ENCODE measurements around the gene CDK18.

Gene CDK18

DNA sequence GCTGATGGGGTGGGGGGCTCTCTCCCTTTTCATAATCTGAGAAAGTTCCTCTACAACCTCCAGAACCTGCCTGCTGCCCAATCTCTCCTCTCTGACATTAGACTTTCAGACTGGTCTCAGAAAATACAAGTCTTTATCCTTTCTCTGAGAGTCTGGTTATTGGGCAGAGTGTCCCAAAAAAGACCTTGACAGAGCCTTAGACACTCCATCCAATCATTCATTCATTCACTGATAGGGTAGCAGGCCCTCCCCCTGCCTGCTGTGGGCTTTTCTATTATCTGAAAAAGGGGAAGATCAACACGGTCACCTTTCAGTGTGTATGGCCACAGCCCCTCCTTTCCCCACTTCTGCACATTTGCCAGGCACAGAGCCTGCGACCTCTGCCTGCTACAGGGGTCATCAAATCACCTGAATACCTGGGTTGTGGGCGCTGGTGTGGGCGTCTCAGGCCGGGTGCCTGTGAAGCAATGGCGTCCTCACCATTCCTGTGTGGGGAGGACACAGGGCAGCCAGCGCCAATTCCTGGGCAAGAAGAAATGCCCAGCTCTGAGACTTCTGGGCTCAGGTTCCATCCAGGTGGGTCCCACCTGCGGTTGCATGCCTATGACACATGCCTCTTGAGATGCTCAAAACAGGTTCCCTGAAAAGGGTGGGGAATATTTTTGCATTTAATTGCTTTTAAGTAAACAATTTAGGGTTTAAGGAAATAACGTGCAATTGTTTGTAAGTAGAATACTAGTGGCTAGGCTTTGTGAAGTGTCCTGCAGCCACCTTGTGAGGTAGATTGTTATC is 74.5 kb downstream of the CDK18 start:
- Mint-ChIP-seq H3K27ac (no peak overlapping the region), H3K4me3 (no peak overlapping the region), H3K9me3 (no peaks in the 10 kb centered on the region), H3K36me3 (ENCODE audit: low read depth) (no peaks in the 10 kb centered on the region), H3K4me1 (peaks cover 11% of the 10 kb centered on the region), H3K27me3 (ENCODE audit: low read depth, poor library complexity) (peaks cover 67% of the 10 kb centered on the region)
- no peak for DNase-seq
- TF ChIP-seq, protein P1, sequence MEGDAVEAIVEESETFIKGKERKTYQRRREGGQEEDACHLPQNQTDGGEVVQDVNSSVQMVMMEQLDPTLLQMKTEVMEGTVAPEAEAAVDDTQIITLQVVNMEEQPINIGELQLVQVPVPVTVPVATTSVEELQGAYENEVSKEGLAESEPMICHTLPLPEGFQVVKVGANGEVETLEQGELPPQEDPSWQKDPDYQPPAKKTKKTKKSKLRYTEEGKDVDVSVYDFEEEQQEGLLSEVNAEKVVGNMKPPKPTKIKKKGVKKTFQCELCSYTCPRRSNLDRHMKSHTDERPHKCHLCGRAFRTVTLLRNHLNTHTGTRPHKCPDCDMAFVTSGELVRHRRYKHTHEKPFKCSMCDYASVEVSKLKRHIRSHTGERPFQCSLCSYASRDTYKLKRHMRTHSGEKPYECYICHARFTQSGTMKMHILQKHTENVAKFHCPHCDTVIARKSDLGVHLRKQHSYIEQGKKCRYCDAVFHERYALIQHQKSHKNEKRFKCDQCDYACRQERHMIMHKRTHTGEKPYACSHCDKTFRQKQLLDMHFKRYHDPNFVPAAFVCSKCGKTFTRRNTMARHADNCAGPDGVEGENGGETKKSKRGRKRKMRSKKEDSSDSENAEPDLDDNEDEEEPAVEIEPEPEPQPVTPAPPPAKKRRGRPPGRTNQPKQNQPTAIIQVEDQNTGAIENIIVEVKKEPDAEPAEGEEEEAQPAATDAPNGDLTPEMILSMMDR (IDR thresholded peaks at IDR 0.05) = no peak

DNA sequence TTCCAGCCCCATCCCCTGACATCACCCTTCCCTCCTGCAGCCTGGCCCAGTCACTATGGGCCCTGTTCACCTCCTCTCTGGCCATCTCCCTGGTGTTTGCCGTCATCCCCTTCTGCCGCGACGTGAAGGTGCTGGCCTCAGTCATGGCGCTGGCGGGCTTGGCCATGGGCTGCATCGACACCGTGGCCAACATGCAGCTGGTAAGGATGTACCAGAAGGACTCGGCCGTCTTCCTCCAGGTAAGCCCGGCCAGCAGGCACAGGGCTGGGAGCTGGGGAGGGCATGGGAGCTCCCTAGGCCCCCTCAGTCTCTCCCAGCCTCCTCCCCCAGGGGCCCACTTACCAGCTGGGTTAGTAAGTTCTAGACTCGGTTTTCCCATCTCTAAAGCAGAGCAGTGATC is 75.2 kb downstream of the CDK18 start:
- no peak overlapping the region for H3K27ac Mint-ChIP-seq
- H3K36me3 Mint-ChIP-seq (ENCODE audit: low read depth) = no peaks in the 10 kb centered on the region
- TF ChIP-seq, protein P1 (IDR thresholded peaks at IDR 0.05) = no peak
- no peak overlapping the region for H3K4me3 Mint-ChIP-seq
- peaks cover 59% of the 10 kb centered on the region for H3K27me3 Mint-ChIP-seq (ENCODE audit: low read depth, poor library complexity)
- no peaks in the 10 kb centered on the region for H3K9me3 Mint-ChIP-seq
- DNase-seq = no peak
- peaks cover 11% of the 10 kb centered on the region for H3K4me1 Mint-ChIP-seq

DNA sequence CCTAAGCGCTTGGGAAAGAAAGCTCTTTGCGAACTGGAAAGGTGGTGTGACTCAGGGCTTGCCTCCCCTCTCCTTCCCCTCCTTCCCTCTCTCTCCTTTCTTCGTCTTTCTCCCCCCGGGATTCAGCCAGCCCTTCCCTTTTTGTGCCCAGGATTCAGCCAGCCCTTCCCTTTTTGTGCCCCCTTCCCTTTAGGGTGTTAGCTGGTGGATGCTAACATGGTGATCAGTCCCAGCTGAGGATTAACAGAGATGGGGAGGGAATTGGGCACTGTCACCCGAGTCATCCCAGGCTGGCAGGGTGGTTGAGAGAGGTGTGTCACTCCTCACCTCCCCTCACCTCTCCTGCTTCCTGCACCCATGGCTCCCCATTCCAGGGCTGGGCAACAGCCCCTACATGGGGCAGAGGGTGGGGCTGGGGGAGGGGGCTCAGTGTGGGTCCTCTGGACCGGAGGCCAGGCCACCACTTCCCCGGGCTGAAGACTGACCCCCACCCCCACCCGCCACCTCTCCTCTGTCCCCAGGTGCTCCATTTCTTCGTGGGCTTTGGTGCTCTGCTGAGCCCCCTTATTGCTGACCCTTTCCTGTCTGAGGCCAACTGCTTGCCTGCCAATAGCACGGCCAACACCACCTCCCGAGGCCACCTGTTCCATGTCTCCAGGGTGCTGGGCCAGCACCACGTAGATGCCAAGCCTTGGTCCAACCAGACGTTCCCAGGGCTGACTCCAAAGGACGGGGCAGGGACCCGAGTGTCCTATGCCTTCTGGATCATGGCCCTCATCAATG is 75.9 kb downstream of the CDK18 start:
- H3K27me3 Mint-ChIP-seq (ENCODE audit: low read depth, poor library complexity) = peaks cover 55% of the 10 kb centered on the region
- H3K4me1 Mint-ChIP-seq = peaks cover 11% of the 10 kb centered on the region
- H3K4me3 Mint-ChIP-seq = no peak overlapping the region
- no peak overlapping the region for H3K27ac Mint-ChIP-seq
- TF ChIP-seq, protein P1 (IDR thresholded peaks at IDR 0.05) = no peak
- no peaks in the 10 kb centered on the region for H3K36me3 Mint-ChIP-seq (ENCODE audit: low read depth)
- DNase-seq = no peak
- no peaks in the 10 kb centered on the region for H3K9me3 Mint-ChIP-seq

DNA sequence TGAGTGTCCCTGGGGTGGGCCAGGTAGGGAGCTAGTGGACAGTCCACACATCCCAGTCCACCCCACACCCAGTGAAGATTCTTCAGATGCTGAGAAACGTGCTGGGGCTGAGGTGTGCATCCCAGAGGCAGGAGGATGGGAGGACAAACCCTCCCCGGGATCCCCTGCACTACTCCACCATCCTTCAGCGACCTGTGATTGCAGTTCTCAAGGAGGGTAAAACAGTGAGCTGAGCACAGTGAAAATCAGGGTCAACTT is 76.4 kb downstream of the CDK18 start:
- Mint-ChIP-seq H3K27ac (no peak overlapping the region), H3K27me3 (ENCODE audit: low read depth, poor library complexity) (peaks cover 51% of the 10 kb centered on the region), H3K36me3 (ENCODE audit: low read depth) (no peaks in the 10 kb centered on the region), H3K4me3 (no peak overlapping the region), H3K4me1 (peaks cover 11% of the 10 kb centered on the region), H3K9me3 (no peaks in the 10 kb centered on the region)
- DNase-seq = no peak
- TF ChIP-seq, protein P1 (IDR thresholded peaks at IDR 0.05) = no peak

DNA sequence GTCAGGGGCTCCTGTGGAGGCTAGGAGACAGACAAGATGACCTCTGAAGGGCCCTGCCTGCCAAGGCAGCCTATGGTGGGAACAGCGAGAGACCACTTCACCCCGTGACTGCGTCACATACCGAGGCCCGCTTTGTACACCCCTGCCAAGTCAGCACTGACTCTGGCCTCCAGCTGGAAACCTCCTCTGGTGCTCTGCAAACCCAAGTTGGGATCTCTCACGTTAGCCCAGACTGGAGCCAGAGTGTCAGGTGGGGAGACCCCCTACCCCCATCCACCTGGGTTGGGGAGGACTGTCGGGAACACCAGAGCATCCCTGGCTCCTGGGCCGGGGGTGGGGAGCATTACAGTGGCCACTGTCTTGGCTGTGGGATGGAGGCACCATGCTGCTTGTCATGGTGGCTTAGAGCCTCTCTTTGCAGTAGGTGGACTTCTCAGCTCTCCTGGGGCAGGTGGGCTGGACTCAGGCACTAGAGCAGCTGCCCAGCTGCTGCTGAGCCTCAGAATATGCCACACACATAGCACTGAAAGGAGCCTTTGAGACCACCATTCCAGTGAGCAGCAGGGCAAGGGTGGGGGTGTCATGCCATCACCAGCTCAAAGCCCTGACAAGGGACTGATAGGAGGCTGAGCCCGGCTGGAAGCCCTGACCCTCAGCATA is 77.0 kb downstream of the CDK18 start:
- TF ChIP-seq, protein P1 (IDR thresholded peaks at IDR 0.05) = no peak
- Mint-ChIP-seq H3K27me3 (ENCODE audit: low read depth, poor library complexity) (peaks cover 49% of the 10 kb centered on the region), H3K36me3 (ENCODE audit: low read depth) (no peaks in the 10 kb centered on the region), H3K4me3 (no peak overlapping the region), H3K27ac (no peak overlapping the region), H3K9me3 (no peaks in the 10 kb centered on the region), H3K4me1 (peaks cover 11% of the 10 kb centered on the region)
- no peak for DNase-seq
